ENCODE data around the gene PROSER2.

Gene PROSER2

GRCh38 chr10:11805792-11806191 lies 17.4 kb upstream of the PROSER2 start:
- DNase-seq, result no peak

DNA sequence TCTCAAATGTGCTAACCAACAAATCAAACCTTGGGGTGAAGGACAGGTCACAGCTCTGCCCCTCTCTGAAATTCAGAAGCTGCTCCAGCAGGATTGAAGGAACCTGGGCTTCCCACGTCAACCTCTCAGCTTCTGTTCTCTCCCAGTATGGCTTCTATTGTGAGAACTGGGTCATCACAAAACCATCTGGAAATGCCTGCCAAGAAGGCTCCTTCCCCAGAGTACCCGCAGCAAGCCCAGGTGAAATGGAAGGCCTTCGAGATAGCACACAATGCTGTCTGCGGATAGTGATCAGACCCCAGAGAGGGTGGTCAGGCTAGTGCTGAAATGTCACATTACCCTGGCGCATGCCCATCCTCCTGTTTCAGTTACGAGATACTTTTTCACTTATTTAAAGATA lies 16.4 kb upstream of the PROSER2 start:
- DNase-seq, result no peak

- DNase-seq, result no peak
These were observed 14.3 kb upstream of the PROSER2 start for GRCh38 chr10:11808808-11809207.

GRCh38 chr10:11810313-11810766 lies 12.8 kb upstream of the PROSER2 start:
- peak; percentile 22 for DNase-seq

DNA sequence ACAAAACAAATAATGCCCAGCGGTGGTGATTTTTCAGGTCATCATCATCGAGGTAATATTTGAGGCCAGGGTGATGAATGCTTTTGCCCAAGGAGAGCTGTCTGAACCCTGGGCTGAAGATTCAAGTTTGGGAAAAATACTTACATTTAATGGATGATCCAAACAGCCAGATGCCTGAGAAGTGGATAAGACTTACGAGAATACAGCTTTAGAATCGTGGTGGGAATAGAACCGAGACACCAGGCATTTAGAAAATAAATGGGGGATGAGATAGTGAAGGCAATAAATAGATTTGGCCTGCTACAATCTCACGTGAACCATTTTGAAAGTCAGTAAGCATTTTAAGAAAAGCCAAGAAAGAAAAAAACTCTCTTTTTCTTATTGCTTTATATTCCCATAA lies 12.2 kb upstream of the PROSER2 start:
- DNase-seq, result no peak

- no peak for DNase-seq
These were observed 10.0 kb upstream of the PROSER2 start for GRCh38 chr10:11813177-11813576.

DNA sequence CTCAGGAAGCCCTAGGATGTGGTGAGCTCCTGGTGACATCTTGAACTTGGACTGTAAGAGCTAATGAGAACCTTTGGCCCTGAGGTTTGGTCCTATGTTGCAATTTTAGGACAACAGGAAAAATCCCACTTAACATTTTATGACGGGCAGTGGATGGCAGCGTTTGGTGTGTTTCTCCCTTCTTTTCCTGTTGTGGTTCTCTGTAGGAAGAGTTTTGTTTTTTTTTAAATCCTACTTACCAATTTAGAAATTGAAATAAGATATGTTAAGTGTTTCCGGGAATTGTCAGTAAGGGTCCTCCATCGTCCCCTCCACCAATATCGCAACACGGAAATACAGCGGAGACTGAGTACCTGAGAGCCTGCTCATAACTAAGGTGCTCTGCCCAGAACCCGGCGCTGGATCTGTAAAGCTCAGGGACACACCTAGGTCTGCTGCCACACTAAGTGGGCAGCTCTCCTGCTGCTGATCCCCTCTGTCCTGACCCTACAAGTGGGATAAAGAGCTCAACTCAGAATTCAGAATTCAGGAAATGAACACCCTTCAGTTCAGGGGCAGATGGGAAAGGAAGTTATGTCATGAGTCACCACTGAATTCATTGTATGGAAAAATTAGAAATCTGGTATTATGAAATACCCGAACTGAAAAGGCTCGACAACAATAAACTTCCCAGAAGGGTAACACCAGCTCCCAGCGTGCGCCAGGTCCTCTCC lies 9.1 kb upstream of the PROSER2 start:
- DNase-seq, result no peak

GRCh38 chr10:11819027-11819426 lies 4.1 kb upstream of the PROSER2 start:
- no peak for DNase-seq

GRCh38 chr10:11822026-11822756 lies 965 bp upstream of the PROSER2 start:
- DNase-seq, result no peak

DNA sequence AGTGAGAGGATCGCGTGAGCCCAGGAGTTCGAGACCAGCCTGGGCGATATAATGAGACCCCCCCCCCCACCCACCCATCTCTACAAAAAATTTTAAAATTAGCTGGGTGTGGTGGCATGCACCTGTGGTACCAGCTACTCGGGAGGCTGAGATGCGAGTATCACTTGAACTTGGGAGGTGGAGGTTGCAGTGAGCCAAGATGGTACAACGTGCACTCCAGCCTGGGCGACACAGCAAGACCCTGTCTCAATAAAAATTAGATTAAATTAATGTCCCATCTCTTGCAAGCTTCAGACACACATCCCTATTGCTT lies 391 bp upstream of the PROSER2 start:
- DNase-seq, result no peak

DNA sequence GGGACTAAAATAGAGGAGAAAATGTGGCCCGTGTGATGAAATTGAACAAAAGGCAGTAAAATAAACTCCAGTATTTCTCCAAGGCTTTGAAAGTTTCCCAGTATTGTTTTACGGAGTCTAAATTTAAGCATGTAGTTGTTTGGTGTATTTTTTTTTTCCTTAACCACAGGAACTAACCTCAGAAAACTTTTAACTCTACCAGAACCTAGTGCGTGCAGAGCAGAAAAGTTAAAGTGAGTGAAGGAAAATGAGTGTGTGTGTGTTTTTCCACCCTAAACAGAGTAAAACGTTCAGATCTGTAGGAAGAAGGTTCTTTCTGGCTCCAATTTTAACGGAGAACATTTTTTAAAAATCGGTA lies 812 bp downstream of the PROSER2 start:
- peak; percentile 4 for DNase-seq

DNA sequence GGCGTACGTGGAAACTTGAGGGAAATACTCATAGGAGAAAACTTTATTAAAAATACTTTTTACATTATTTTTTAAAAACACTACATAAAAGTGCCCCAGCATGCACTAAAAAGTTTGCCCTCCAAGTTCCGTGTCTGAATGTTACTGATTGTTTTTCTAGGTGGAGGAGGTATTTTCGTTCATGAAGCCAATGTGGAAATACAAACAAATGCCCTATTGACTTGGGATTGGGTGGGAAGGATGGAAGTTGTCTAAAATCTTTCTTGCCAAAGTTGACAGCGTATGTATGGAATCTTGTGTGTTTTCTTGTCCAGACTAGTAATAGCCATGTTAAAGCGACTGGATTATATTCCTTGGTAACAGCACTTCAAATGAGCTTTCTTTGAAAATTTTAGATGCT lies 1.2 kb downstream of the PROSER2 start:
- DNase-seq, result no peak

GRCh38 chr10:11824825-11825224 lies 1.7 kb downstream of the PROSER2 start:
- DNase-seq, result no peak

GRCh38 chr10:11825796-11826414 lies 2.7 kb downstream of the PROSER2 start:
- DNase-seq, result no peak

- no peak for DNase-seq
These were observed 3.9 kb downstream of the PROSER2 start for GRCh38 chr10:11827006-11827405.

GRCh38 chr10:11827414-11827813 lies 4.3 kb downstream of the PROSER2 start:
- DNase-seq, result no peak

- DNase-seq, result no peak
These were observed 5.6 kb downstream of the PROSER2 start for GRCh38 chr10:11828682-11829284.

GRCh38 chr10:11830836-11831519 lies 7.8 kb downstream of the PROSER2 start:
- DNase-seq, result no peak

GRCh38 chr10:11831520-11831951 lies 8.4 kb downstream of the PROSER2 start:
- peak; percentile 8 for DNase-seq

DNA sequence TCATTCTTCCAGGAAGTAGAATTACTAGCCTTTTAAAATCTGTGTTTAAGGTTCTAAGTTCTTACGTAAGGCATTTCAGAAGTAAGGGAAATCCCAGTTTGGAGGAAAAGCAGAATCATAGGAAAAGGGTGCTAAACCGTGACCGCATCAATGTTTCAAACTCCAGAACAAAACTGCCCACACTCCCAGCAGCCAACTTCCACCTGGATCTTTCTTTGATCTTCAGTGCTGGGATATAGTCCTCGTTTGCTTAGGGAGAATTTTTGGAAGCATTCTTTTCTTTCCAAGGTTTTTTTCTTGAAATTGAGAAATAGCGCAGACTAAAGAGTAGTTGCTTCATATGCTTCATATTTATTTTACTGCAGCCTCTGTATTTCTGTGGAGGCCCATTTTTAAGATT lies 8.9 kb downstream of the PROSER2 start:
- DNase-seq, result no peak

- DNase-seq, result no peak
These were observed 11.9 kb downstream of the PROSER2 start for GRCh38 chr10:11835061-11835460.

- no peak for DNase-seq
These were observed 12.5 kb downstream of the PROSER2 start for GRCh38 chr10:11835704-11836103.

Data from fibroblast of skin of abdomen (primary cell).